Activated T-helper 1 cell treated with anti-CD3 and anti-CD28 coated beads, Interleukin-12 subunit alpha, Interleukin-12 subunit beta, Interleukin-2, Interleukin-4 antibody, amounts not matched to agents 30 ng/mL and 10 ng/mL and 1 ng/mL, durations not matched to agents 14 hours and 24 hours and 36 hours (primary cell): ENCODE results near the gene COMMD6. TPM values are rescaled to one million over a fixed set of nuclear protein-coding genes. Genes with fewer than 3 reads are reported as not detected.

Experiments used
- DNase-seq: peaks from one replicate; pipeline ENCODE4 v3.0.0; 2021; ENCODE audit warnings: low spot score
- H3K27ac Mint-ChIP-seq: one replicate; pipeline ENCODE4 v1.8.0; 2021; ENCODE audit warnings: mild to moderate bottlenecking, mixed read lengths
- H3K27me3 Mint-ChIP-seq: one replicate; pipeline ENCODE4 v1.8.0; 2022; ENCODE audit warnings: mild to moderate bottlenecking, moderate library complexity, mixed read lengths; ENCODE audit not compliant: insufficient read depth
- H3K36me3 Mint-ChIP-seq: one replicate; pipeline ENCODE4 v1.8.0; 2021; ENCODE audit warnings: low read depth, mixed read lengths
- H3K4me1 Mint-ChIP-seq: one replicate; pipeline ENCODE4 v1.8.0; 2021; ENCODE audit warnings: low read depth, mixed read lengths
- H3K4me3 Mint-ChIP-seq: one replicate; pipeline ENCODE4 v1.8.0; 2021; ENCODE audit warnings: mild to moderate bottlenecking, moderate library complexity, mixed read lengths
- H3K9me3 Mint-ChIP-seq: one replicate; pipeline ENCODE4 v1.8.0; 2021; ENCODE audit warnings: mixed read lengths
- intact Hi-C: fragments of 100-400 bp; cut with micrococcal nuclease; formaldehyde crosslinking; loops from one replicate; pipeline ENCODE4 v1.15.1; 2024
- total RNA-seq: library from RNA; stranded (reverse); gene quantifications from 2 replicates; pipeline ENCODE4 v1.2.3, GENCODE V29; 2022

The COMMD6 gene
- total RNA-seq = 87.1 and 88.7 TPM in 2 replicates

DNA sequence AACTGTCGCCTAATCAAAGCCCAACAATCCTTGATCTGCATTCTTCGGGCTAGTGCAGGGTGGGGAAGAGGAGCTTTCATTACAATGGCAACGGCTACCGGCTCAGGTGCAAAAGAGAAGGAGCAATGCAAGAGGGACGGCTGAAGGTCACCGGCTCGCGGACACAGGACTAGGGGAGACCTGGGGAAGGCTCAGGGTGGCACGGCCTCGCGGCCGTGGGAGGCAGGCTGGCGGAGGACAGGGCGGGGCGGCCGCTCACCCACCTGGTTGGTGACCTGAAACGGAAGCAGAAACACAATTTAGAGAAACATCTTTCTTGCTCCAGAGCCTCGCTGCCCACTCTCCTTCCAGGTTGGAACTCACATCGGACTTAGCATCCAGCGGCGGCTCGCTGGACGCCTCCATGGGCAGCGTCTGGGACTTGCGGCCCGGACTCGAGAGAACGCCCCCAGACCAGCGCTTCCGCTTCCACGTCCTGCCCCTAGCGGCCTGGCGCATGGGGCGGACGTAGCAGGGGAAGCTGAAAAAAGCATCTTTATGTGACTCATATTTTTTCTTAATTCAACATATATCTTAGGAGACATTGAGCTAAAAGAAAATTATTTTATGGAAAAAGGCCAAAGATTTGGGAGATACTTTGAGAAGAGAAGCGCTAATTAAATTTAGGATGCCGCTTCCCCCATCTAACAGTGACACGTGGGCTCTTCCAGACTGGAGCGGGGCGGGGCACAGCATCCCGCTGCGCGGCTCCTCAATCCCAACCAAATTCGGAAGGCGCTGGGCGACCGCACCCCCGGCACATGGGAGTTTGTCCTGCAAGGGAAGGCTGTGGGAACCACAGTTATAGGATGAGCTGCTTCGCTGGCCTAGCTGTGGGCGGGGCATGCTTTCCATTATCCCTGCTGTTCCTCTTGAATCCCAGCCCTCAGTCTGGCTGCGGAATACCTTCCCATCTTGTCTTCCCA lies at the start of gene COMMD6:
Gene COMMD6 (minus strand): TSS at position 441 of the 965 bp plus-strand sequence. CDS start 36 bp downstream, at position 405.
- H3K36me3 Mint-ChIP-seq = peaks cover 20% of the 10 kb centered on the region
- H3K9me3 Mint-ChIP-seq = no peaks in the 10 kb centered on the region
- peak within 1 kb of the TSS; percentile 87 for H3K27ac Mint-ChIP-seq
- H3K4me1 Mint-ChIP-seq = peaks cover 44% of the 10 kb centered on the region
- H3K27me3 Mint-ChIP-seq = no peaks in the 10 kb centered on the region
- peak; percentile 60 for DNase-seq
- H3K4me3 Mint-ChIP-seq = peak within 1 kb of the TSS; percentile 94
- intact Hi-C loops = loop anchor here (1.0 to 10.0 kb wide), 7 partner anchors 12 to 1403 kb away; partner anchors contain the start of genes KCTD12, KLF12, LMO7 and TBC1D4

DNA sequence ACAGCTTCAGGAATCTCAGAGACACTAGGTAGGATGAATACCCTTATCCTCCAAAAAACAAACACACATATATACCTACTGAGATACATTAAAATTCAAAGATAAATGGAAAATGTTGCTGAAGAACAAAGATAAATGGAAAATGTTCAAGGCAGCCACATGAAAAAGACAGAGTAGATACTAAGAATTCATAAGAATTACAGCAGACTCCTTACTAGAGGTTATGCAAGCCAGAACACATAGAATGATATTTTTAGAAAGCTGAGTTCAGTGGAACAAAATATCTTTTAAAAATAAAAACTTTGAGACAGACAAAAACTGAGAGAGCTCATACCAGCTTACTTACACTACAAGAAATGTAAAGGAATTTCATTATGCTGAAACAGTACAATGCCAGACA lies 47.5 kb upstream of the COMMD6 start:
- no peak overlapping the region for H3K4me3 Mint-ChIP-seq
- H3K36me3 Mint-ChIP-seq = peaks cover 28% of the 10 kb centered on the region

GRCh38 chr13:75583091-75583490 lies 45.5 kb upstream of the COMMD6 start:
- intact Hi-C loops = no loop called here
- Mint-ChIP-seq H3K4me1 (peaks cover 10% of the 10 kb centered on the region), H3K9me3 (peaks cover 15% of the 10 kb centered on the region), H3K27ac (no peak overlapping the region), H3K36me3 (peaks cover 27% of the 10 kb centered on the region), H3K4me3 (no peak overlapping the region), H3K27me3 (no peaks in the 10 kb centered on the region)
- DNase-seq = no peak

More for the DNA sequence above, 47.5 kb upstream of the COMMD6 start:
- peaks cover 15% of the 10 kb centered on the region for H3K9me3 Mint-ChIP-seq
- no peaks in the 10 kb centered on the region for H3K27me3 Mint-ChIP-seq
- intact Hi-C loops = no loop called here
- no peak for DNase-seq
- no peaks in the 10 kb centered on the region for H3K4me1 Mint-ChIP-seq
- H3K27ac Mint-ChIP-seq = no peak overlapping the region

- Mint-ChIP-seq H3K9me3 (peaks cover 15% of the 10 kb centered on the region), H3K4me3 (no peak overlapping the region), H3K4me1 (peaks cover 10% of the 10 kb centered on the region), H3K36me3 (peaks cover 27% of the 10 kb centered on the region), H3K27ac (no peak overlapping the region), H3K27me3 (no peaks in the 10 kb centered on the region)
- no peak for DNase-seq
- intact Hi-C loops = no loop called here
Observed at GRCh38 chr13:75581874-75582640, 44.4 kb upstream of the COMMD6 start.

DNA sequence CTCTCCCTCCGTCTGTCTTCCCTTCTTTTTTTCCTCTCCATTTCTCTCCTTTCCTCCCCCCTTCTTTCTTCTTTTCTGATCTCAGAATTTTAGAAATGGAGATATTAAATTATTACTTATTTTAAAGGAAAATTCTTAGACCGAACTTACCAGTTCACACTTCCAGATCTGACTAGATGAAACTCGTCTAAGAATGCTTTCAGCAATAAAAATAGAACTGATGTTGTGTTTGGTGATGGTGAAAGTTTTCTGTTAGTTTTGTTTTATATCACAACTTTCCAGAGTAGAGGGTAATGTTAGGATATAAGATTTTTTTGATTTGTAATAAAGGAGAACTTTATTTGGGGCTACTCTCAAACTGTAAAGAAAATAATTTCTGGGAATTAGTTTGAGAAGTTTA lies 41.9 kb upstream of the COMMD6 start:
- no peak for DNase-seq
- intact Hi-C loops = no loop called here
- peaks cover 10% of the 10 kb centered on the region for H3K4me1 Mint-ChIP-seq
- peak overlapping the region; percentile 23 for H3K27ac Mint-ChIP-seq
- peaks cover 7% of the 10 kb centered on the region for H3K9me3 Mint-ChIP-seq
- H3K27me3 Mint-ChIP-seq = no peaks in the 10 kb centered on the region
- peaks cover 31% of the 10 kb centered on the region for H3K36me3 Mint-ChIP-seq
- H3K4me3 Mint-ChIP-seq = no peak overlapping the region

GRCh38 chr13:75569576-75569975 lies 31.9 kb upstream of the COMMD6 start:
- peaks cover 52% of the 10 kb centered on the region for H3K36me3 Mint-ChIP-seq

GRCh38 chr13:75566658-75567057 lies 29.0 kb upstream of the COMMD6 start:
- no peak for DNase-seq
- Mint-ChIP-seq H3K4me3 (no peak overlapping the region), H3K4me1 (no peaks in the 10 kb centered on the region), H3K36me3 (peaks cover 26% of the 10 kb centered on the region), H3K9me3 (no peaks in the 10 kb centered on the region), H3K27ac (no peak overlapping the region), H3K27me3 (no peaks in the 10 kb centered on the region)
- intact Hi-C loops = no loop called here

More at GRCh38 chr13:75569576-75569975, 31.9 kb upstream of the COMMD6 start:
- no peaks in the 10 kb centered on the region for H3K9me3 Mint-ChIP-seq
- no peak overlapping the region for H3K27ac Mint-ChIP-seq
- no peak for DNase-seq
- intact Hi-C loops = no loop called here
- no peaks in the 10 kb centered on the region for H3K4me1 Mint-ChIP-seq
- H3K4me3 Mint-ChIP-seq = no peak overlapping the region
- no peaks in the 10 kb centered on the region for H3K27me3 Mint-ChIP-seq

DNA sequence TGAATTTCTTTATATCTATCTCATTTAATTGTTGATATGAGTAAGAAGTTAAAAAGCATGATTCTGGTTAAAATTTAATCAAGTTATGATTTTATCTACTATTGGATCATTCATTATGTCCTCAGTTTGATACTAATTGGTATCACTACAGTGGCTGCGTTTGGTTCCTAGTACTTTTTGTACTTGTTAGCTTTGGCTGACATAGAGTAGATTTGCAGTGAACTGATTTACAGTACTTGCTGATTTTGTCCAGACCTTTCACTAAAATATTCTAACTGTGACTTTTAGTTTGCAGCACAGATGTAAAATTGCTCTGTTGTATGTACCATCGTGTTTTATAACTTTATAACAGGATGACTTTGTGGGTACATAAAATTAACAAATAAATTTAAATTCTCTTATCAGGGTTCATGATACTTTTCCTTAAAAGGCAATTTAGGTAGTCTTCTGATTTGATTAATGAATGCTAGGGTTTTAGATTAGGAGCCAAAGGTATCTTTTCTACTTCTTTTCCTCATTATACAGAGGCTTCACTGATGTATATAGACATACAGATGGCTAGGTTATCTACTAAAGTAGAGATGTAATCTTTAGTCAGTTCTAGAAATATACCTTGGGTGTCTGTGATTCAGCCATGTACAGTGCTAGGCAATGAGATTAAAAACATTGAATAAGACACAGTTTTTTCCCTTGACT lies 20.7 kb upstream of the COMMD6 start:
- Mint-ChIP-seq H3K27me3 (no peaks in the 10 kb centered on the region), H3K9me3 (no peaks in the 10 kb centered on the region), H3K27ac (no peak overlapping the region), H3K36me3 (peaks cover 24% of the 10 kb centered on the region), H3K4me1 (peaks cover 18% of the 10 kb centered on the region), H3K4me3 (no peak overlapping the region)
- intact Hi-C loops = no loop called here
- no peak for DNase-seq

DNA sequence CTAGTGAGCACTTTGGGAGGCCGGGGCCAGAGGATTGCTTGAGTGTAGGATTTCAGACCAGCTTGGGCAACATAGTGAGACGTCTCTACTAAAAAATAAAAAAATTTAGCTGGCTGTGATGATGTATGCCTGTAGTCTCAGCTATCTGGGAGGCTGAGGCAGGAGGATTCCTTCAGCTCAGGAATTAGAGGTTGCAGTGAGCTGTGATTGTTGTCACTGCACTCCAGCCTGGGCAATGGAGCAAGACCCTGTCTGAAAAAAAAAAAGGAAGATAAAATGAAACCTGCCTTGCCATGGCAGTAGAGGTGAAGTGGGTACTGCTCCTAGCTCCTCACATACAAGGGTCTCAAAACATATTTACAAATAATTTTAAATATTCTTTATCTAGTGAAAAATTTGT lies 19.3 kb upstream of the COMMD6 start:
- peaks cover 26% of the 10 kb centered on the region for H3K4me1 Mint-ChIP-seq
- no peak overlapping the region for H3K4me3 Mint-ChIP-seq
- no peaks in the 10 kb centered on the region for H3K9me3 Mint-ChIP-seq
- intact Hi-C loops = no loop called here
- DNase-seq = no peak
- H3K27me3 Mint-ChIP-seq = no peaks in the 10 kb centered on the region
- no peak overlapping the region for H3K27ac Mint-ChIP-seq
- peaks cover 27% of the 10 kb centered on the region for H3K36me3 Mint-ChIP-seq

DNA sequence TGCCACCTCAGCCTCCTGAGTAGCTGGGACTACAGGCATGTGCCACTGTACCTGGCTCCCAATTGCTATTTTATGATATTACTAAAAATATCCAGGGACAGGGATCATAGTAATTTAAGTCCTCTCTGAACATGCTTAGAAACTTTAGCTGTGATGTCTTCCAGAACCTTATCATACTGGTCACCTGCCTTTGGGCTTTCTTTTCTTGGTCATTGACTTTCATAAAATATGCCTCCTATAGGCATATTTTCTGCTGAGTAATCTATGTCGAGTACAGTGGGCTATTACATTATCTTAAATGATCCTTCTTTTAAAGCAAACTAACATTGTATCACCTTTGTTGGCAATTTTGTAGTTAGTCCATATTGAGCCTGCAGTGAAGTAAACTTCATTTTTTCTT lies 18.2 kb upstream of the COMMD6 start:
- Mint-ChIP-seq H3K27me3 (no peaks in the 10 kb centered on the region), H3K9me3 (no peaks in the 10 kb centered on the region), H3K4me3 (no peak overlapping the region), H3K27ac (no peak overlapping the region), H3K4me1 (peaks cover 31% of the 10 kb centered on the region), H3K36me3 (peaks cover 28% of the 10 kb centered on the region)
- intact Hi-C loops = no loop called here
- DNase-seq = no peak

GRCh38 chr13:75554981-75555380 lies 17.3 kb upstream of the COMMD6 start:
- no peaks in the 10 kb centered on the region for H3K27me3 Mint-ChIP-seq
- no peak overlapping the region for H3K27ac Mint-ChIP-seq
- intact Hi-C loops = no loop called here
- H3K9me3 Mint-ChIP-seq = no peaks in the 10 kb centered on the region
- peaks cover 27% of the 10 kb centered on the region for H3K36me3 Mint-ChIP-seq
- no peak overlapping the region for H3K4me3 Mint-ChIP-seq
- no peak for DNase-seq
- peaks cover 40% of the 10 kb centered on the region for H3K4me1 Mint-ChIP-seq

DNA sequence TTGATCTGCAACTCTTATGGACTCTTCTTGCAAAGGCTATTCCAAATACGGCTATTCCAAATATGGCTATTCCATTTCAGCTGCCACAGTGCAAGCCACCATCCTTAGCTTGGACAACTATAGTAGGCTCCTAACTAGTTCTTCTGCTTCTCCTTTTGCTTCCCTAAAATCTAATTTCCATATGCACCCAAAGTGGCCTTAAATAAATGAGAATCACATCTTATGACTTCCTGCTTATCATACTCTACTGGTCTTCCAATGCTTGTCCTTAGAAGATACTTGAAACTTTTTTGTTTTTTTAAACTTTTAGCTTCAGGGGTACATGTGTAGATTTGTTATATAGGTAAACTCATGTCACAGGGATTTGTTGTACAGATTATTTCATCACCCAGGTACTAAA lies 16.8 kb upstream of the COMMD6 start:
- no peaks in the 10 kb centered on the region for H3K9me3 Mint-ChIP-seq
- no peak for DNase-seq
- peaks cover 27% of the 10 kb centered on the region for H3K36me3 Mint-ChIP-seq
- H3K4me1 Mint-ChIP-seq = peaks cover 41% of the 10 kb centered on the region
- H3K27ac Mint-ChIP-seq = no peak overlapping the region
- no peak overlapping the region for H3K4me3 Mint-ChIP-seq
- no peaks in the 10 kb centered on the region for H3K27me3 Mint-ChIP-seq
- intact Hi-C loops = no loop called here
